Erythroblast (primary cell): ENCODE data around the gene FALEC.

Source experiments
- GATA1 ChIP-seq: IDR thresholded peaks from 2 replicates; pipeline ENCODE4 v1.6.1; 2011; ENCODE audit warnings: low read depth, mild to moderate bottlenecking, control low read depth, low read length, moderate library complexity
- POLR2A ChIP-seq: IDR thresholded peaks from 2 replicates; pipeline ENCODE4 v1.6.1; 2011; ENCODE audit warnings: mild to moderate bottlenecking, low read length

- TF ChIP-seq POLR2A (no peak), GATA1 (no peak)
These were observed 51.8 kb downstream of the FALEC start for GRCh38 chr1:150567341-150567716.
